HEK293 (cell line): ENCODE measurements around the gene ANKRD40CL.

ENCODE experiments used
- CTCF ChIA-PET: fragments of 350-600 bp; formaldehyde crosslinking; extraction: SDS; loops from one replicate; lab custom pipeline; 2021; ENCODE audit warnings: antibody characterized with exemption; lab: Yijun Ruan, JAX
- POLR2A ChIA-PET: fragments of 300-600 bp; formaldehyde crosslinking; extraction: SDS; loops from one replicate; lab custom pipeline; 2020; ENCODE audit warnings: antibody characterized with exemption, inconsistent platforms; lab: Yijun Ruan, JAX
- H3K27ac ChIP-seq: fragments of 200-500 bp; sonication (Bioruptor generic); 2 replicates; pipeline ENCODE4 v1.5.1; 2014; ENCODE audit warnings: low read depth, low read length, control low read depth, inconsistent platforms; ENCODE audit errors: extremely low read depth
- H3K36me3 ChIP-seq, 2 experiments: fragments of 200-500 bp in 1 of 2; sonication (Bioruptor generic) in 1 of 2; 1 replicate in 1 of 2; 2 replicates in 1 of 2; pipeline ENCODE4 v1.5.1; 2014 to 2017; ENCODE audit warnings: inconsistent platforms in 2 of 2, low read length in 2 of 2; ENCODE audit not compliant: control insufficient read depth in 2 of 2, insufficient read depth in 1 of 2
- H3K4me1 ChIP-seq: fragments of 200-500 bp; sonication (Bioruptor generic); 2 replicates; pipeline ENCODE4 v1.5.1; 2014; ENCODE audit warnings: mild to moderate bottlenecking, low read length, inconsistent platforms; ENCODE audit not compliant: control insufficient read depth, insufficient read depth
- H3K4me3 ChIP-seq: 2 replicates; pipeline ENCODE4 v1.5.1; 2011; ENCODE audit warnings: low read depth, mild to moderate bottlenecking, control low read depth, low read length, moderate library complexity
- H3K9me3 ChIP-seq: fragments of 200-500 bp; sonication (Bioruptor generic); 2 replicates; pipeline ENCODE4 v1.5.1; 2014; ENCODE audit warnings: low read depth, low read length, inconsistent platforms; ENCODE audit not compliant: control insufficient read depth, insufficient read depth
- GLIS1 ChIP-seq: fragments of 450-650 bp; formaldehyde crosslinking; IDR thresholded peaks from 2 replicates; pipeline ENCODE4 v1.5.1; 2016; ENCODE audit warnings: missing biosample characterization, missing genetic modification characterization
- MZF1 ChIP-seq: fragments of 450-650 bp; formaldehyde crosslinking; IDR thresholded peaks from 2 replicates; pipeline ENCODE4 v1.5.1; 2017; ENCODE audit warnings: missing biosample characterization, missing genetic modification characterization, borderline replicate concordance
- SCRT2 ChIP-seq: fragments of 450-650 bp; formaldehyde crosslinking; IDR thresholded peaks from 2 replicates; pipeline ENCODE4 v1.5.1; 2016; ENCODE audit warnings: missing biosample characterization, missing genetic modification characterization
- WT1 ChIP-seq: fragments of 450-650 bp; formaldehyde crosslinking; IDR thresholded peaks from 2 replicates; pipeline ENCODE4 v1.5.1; 2016; ENCODE audit warnings: missing biosample characterization, missing genetic modification characterization
- ZFHX2 ChIP-seq: fragments of 450-650 bp; formaldehyde crosslinking; conservative IDR thresholded peaks from 2 replicates; pipeline ENCODE4 v1.5.1; 2016; ENCODE audit warnings: missing biosample characterization, missing genetic modification characterization
- ZNF26 ChIP-seq: fragments of 450-650 bp; formaldehyde crosslinking; IDR thresholded peaks from 2 replicates; pipeline ENCODE4 v1.5.1; 2016; ENCODE audit warnings: missing biosample characterization, missing genetic modification characterization
- ZNF362 ChIP-seq: fragments of 450-650 bp; formaldehyde crosslinking; IDR thresholded peaks from 2 replicates; pipeline ENCODE4 v1.5.1; 2016; ENCODE audit warnings: missing biosample characterization, missing genetic modification characterization
- ZNF398 ChIP-seq: fragments of 450-650 bp; formaldehyde crosslinking; IDR thresholded peaks from 2 replicates; pipeline ENCODE4 v1.5.1; 2017; ENCODE audit warnings: missing biosample characterization, missing genetic modification characterization
- ZNF548 ChIP-seq: fragments of 450-650 bp; formaldehyde crosslinking; IDR thresholded peaks from 2 replicates; pipeline ENCODE4 v1.5.1; 2016; ENCODE audit warnings: missing biosample characterization, missing genetic modification characterization
- ZNF629 ChIP-seq: fragments of 450-650 bp; formaldehyde crosslinking; IDR thresholded peaks from 2 replicates; pipeline ENCODE4 v1.5.1; 2017; ENCODE audit warnings: missing biosample characterization, missing genetic modification characterization
- ZNF837 ChIP-seq: fragments of 450-650 bp; formaldehyde crosslinking; IDR thresholded peaks from 2 replicates; pipeline ENCODE4 v1.5.1; 2016; ENCODE audit warnings: missing biosample characterization, missing genetic modification characterization
- ZXDB ChIP-seq: fragments of 450-650 bp; formaldehyde crosslinking; IDR thresholded peaks from 2 replicates; pipeline ENCODE4 v1.5.1; 2016; ENCODE audit warnings: missing biosample characterization, missing genetic modification characterization
- TF ChIP-seq, protein P1 (sequence below): fragments of 450-650 bp; formaldehyde crosslinking; optimal IDR thresholded peaks from 2 replicates; pipeline ENCODE3; 2016; ENCODE audit warnings: missing biosample characterization, mild to moderate bottlenecking, missing genetic modification characterization
- TF ChIP-seq, protein P2 (sequence below): fragments of 450-650 bp; formaldehyde crosslinking; IDR thresholded peaks from 2 replicates; pipeline ENCODE4 v1.5.1; 2016; ENCODE audit warnings: missing biosample characterization, missing genetic modification characterization
- TF ChIP-seq, protein P3 (sequence below): fragments of 450-650 bp; formaldehyde crosslinking; IDR thresholded peaks from 2 replicates; pipeline ENCODE4 v1.5.1; 2016; ENCODE audit warnings: missing biosample characterization, missing genetic modification characterization
- TF ChIP-seq, protein P4 (sequence below): fragments of 450-650 bp; formaldehyde crosslinking; IDR thresholded peaks from 2 replicates; pipeline ENCODE4 v1.5.1; 2016; ENCODE audit warnings: missing biosample characterization, missing genetic modification characterization
- TF ChIP-seq, protein P5 (sequence below): fragments of 450-650 bp; formaldehyde crosslinking; IDR thresholded peaks from 2 replicates; pipeline ENCODE4 v1.5.1; 2016; ENCODE audit warnings: missing biosample characterization, missing genetic modification characterization

ANKRD40CL gene

GRCh38 chr17:50728112-50728429, 39.2 kb downstream of the ANKRD40CL start:
- Histone ChIP-seq H3K4me3 (no peak overlapping the region), H3K4me1 (peaks cover 53% of the 10 kb centered on the region), H3K36me3 (peaks cover 11 to 20% of the 10 kb centered on the region in 2 experiments), H3K27ac (no peak overlapping the region), H3K9me3 (no peaks in the 10 kb centered on the region)
- POLR2A ChIA-PET = no interaction called here
- TF ChIP-seq ZNF26 (tag by site-specific recombination) (no peak), ZNF362 (tag by site-specific recombination) (0 out of 2 replicates have a peak, but pooled peaks have one; percentile 54)
- TF ChIP-seq, protein P1, sequence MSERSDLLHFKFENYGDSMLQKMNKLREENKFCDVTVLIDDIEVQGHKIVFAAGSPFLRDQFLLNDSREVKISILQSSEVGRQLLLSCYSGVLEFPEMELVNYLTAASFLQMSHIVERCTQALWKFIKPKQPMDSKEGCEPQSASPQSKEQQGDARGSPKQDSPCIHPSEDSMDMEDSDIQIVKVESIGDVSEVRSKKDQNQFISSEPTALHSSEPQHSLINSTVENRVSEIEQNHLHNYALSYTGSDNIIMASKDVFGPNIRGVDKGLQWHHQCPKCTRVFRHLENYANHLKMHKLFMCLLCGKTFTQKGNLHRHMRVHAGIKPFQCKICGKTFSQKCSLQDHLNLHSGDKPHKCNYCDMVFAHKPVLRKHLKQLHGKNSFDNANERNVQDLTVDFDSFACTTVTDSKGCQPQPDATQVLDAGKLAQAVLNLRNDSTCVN (tag by site-specific recombination) = peak; percentile 3
- CTCF ChIA-PET = interaction anchor here (0.6 to 0.8 kb wide), 4 partner anchors 19 to 186 kb away, joined by 3 to 7 read pairs (median 4); no protein-coding TSS in a partner anchor

DNA sequence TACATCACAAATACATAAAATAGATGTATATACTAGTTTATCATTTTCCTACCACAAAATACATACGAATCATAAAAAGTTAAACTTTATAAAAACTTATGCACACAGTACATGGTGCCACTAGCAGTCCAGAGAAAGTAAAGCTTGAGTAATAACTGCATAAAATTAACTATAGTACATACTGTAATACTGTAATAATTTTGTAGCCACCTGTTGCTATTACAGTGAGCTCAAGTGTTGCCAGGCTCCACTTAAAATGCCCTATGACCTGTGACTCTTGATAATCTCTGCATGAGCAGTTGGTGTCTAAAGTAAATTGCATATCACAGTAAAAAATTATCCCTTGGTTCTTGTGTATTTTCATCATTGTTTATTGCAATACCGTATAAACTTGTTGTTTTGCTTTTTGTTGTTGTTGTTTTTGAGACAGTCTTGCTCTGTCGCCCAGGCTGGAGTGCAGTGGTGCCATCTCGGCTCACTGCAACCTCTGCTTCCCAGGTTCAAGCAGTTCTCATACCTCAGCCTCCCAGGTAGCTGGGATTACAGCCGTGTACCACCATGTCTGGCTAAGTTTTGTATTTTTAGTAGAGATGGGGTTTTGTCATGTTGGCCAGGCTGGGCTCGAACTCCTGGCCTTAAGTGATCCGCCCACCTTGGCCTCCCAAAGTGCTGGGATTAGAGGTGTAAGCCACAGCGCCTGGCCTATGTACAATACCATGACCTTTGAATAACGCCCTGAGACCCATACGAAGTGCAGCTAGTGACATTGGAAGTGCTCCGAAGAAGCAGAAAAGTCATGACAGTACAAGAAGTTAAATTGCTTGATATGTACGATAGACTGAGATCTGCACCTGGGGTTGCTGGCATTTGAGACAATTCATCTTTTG, 41.3 kb downstream of the ANKRD40CL start:
- Histone ChIP-seq H3K4me1 (peaks cover 52% of the 10 kb centered on the region), H3K27ac (no peak overlapping the region), H3K36me3 (peaks cover 16 to 17% of the 10 kb centered on the region in 2 experiments), H3K9me3 (no peaks in the 10 kb centered on the region), H3K4me3 (no peak overlapping the region)
- CTCF ChIA-PET = interaction anchor here (1.2 kb wide), 1 partner anchor 57 kb away, joined by 7 read pairs; no protein-coding TSS in a partner anchor
- POLR2A ChIA-PET = interaction anchor here (0.5 to 1.1 kb wide), 3 partner anchors 45 to 141 kb away, joined by 3 to 4 read pairs (median 3); partner anchors contain the start of gene TOB1
- TF ChIP-seq ZNF398 = no peak
- no peak for TF ChIP-seq MZF1 (tag by site-specific recombination)
- no peak for TF ChIP-seq WT1 (tag by site-specific recombination)
- TF ChIP-seq, protein P2, sequence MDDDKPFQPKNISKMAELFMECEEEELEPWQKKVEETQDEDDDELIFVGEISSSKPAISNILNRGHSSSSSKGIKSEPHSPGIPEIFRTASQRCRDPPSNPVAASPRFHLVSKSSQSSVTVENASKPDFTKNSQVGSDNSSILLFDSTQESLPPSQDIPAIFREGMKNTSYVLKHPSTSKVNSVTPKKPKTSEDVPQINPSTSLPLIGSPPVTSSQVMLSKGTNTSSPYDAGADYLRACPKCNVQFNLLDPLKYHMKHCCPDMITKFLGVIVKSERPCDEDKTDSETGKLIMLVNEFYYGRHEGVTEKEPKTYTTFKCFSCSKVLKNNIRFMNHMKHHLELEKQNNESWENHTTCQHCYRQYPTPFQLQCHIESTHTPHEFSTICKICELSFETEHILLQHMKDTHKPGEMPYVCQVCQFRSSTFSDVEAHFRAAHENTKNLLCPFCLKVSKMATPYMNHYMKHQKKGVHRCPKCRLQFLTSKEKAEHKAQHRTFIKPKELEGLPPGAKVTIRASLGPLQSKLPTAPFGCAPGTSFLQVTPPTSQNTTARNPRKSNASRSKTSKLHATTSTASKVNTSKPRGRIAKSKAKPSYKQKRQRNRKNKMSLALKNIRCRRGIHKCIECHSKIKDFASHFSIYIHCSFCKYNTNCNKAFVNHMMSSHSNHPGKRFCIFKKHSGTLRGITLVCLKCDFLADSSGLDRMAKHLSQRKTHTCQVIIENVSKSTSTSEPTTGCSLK (tag by site-specific recombination) = no peak
- no peak for TF ChIP-seq ZNF837 (tag by site-specific recombination)
- TF ChIP-seq ZNF629 (tag by site-specific recombination) = no peak
- TF ChIP-seq, protein P3, sequence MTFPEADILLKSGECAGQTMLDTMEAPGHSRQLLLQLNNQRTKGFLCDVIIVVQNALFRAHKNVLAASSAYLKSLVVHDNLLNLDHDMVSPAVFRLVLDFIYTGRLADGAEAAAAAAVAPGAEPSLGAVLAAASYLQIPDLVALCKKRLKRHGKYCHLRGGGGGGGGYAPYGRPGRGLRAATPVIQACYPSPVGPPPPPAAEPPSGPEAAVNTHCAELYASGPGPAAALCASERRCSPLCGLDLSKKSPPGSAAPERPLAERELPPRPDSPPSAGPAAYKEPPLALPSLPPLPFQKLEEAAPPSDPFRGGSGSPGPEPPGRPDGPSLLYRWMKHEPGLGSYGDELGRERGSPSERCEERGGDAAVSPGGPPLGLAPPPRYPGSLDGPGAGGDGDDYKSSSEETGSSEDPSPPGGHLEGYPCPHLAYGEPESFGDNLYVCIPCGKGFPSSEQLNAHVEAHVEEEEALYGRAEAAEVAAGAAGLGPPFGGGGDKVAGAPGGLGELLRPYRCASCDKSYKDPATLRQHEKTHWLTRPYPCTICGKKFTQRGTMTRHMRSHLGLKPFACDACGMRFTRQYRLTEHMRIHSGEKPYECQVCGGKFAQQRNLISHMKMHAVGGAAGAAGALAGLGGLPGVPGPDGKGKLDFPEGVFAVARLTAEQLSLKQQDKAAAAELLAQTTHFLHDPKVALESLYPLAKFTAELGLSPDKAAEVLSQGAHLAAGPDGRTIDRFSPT (tag by site-specific recombination) = no peak
- TF ChIP-seq SCRT2 (tag by site-specific recombination) = peak; percentile 95
- no peak for TF ChIP-seq ZXDB (tag by site-specific recombination)
- TF ChIP-seq ZNF548 = no peak
- TF ChIP-seq, protein P4, sequence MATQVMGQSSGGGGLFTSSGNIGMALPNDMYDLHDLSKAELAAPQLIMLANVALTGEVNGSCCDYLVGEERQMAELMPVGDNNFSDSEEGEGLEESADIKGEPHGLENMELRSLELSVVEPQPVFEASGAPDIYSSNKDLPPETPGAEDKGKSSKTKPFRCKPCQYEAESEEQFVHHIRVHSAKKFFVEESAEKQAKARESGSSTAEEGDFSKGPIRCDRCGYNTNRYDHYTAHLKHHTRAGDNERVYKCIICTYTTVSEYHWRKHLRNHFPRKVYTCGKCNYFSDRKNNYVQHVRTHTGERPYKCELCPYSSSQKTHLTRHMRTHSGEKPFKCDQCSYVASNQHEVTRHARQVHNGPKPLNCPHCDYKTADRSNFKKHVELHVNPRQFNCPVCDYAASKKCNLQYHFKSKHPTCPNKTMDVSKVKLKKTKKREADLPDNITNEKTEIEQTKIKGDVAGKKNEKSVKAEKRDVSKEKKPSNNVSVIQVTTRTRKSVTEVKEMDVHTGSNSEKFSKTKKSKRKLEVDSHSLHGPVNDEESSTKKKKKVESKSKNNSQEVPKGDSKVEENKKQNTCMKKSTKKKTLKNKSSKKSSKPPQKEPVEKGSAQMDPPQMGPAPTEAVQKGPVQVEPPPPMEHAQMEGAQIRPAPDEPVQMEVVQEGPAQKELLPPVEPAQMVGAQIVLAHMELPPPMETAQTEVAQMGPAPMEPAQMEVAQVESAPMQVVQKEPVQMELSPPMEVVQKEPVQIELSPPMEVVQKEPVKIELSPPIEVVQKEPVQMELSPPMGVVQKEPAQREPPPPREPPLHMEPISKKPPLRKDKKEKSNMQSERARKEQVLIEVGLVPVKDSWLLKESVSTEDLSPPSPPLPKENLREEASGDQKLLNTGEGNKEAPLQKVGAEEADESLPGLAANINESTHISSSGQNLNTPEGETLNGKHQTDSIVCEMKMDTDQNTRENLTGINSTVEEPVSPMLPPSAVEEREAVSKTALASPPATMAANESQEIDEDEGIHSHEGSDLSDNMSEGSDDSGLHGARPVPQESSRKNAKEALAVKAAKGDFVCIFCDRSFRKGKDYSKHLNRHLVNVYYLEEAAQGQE (tag by site-specific recombination) = no peak
- peak; percentile 40; the same call in 1 of the 2 replicates for TF ChIP-seq ZFHX2 (tag by site-specific recombination)
- TF ChIP-seq, protein P5, sequence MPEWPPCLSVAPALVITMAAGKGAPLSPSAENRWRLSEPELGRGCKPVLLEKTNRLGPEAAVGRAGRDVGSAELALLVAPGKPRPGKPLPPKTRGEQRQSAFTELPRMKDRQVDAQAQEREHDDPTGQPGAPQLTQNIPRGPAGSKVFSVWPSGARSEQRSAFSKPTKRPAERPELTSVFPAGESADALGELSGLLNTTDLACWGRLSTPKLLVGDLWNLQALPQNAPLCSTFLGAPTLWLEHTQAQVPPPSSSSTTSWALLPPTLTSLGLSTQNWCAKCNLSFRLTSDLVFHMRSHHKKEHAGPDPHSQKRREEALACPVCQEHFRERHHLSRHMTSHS = no peak
- TF ChIP-seq GLIS1 (tag by site-specific recombination) = 0 out of 2 replicates have a peak, but pooled peaks have one; percentile 16
